GM21360 (cell line): ENCODE measurements around the gene CEP170.
"Not testable (repeated sequence)": the region's sequence is repeated elsewhere in the genome, so short reads cannot be mapped to it uniquely, and the experiment has no call there.

Experiments
- ATAC-seq: cut with Tn5 transposase; IDR thresholded peaks from one replicate; pipeline ENCODE4 v1.9.1; 2021; ENCODE audit warnings: mild to moderate bottlenecking, moderate library complexity; ENCODE audit not compliant: unreplicated experiment

The CEP170 gene

DNA sequence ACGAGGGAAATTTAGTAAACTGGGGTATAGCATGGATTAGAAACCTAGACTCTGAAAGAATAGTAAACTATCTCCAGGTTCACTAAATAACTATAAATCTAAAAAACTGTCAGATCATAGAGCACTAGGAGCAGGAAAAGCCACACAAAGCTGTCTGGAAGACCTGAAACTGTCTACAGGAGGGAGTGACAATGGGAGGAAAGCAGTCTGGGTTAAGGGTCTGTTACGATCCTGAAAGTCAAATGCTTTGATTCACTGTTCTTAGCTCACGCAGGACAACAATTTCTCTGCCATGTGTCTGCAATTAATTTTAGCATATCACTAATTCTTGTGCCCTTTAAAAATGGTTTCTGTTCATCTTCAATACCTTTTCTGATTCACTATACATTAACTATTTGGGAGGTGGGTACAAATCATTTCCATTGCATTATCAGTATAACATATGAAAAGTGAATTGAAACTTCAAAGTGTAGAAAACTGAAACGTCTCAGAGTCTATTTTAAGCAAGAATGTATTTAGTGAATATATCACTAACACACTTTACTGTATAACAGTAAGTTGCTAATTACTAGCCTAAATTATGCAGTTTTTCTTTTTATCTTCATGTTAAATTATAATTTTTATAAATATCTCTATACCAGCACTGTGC lies 18.4 kb downstream of the CEP170 start:
- no peak for ATAC-seq

- no peak for ATAC-seq
Observed at GRCh38 chr1:243234978-243235647, 20.0 kb downstream of the CEP170 start.

GRCh38 chr1:243233908-243234307 lies 21.2 kb downstream of the CEP170 start:
- no peak for ATAC-seq

GRCh38 chr1:243230914-243231313 lies 24.2 kb downstream of the CEP170 start:
- no peak for ATAC-seq

- no peak for ATAC-seq
Observed at GRCh38 chr1:243229526-243229925, 25.6 kb downstream of the CEP170 start.

DNA sequence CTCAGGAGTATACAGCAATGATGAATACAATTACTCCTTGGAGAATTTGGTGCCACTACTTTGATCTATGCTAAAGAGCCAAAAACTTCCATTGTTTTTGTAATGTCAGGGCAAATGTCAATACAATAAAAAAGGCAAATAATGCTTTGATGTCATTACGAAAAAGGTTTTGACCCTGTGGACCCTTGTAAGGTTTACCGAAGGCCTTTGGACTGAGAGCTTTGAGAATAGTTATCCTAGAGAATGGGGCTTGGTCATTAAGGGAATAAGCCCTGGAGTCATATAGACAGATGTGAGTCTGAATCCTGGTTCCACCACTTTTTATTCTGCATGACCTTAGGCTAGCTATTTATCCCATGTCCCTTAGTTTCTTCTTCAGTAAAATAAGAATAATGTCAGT lies 27.5 kb downstream of the CEP170 start:
- no peak for ATAC-seq

GRCh38 chr1:243218059-243218458 lies 37.0 kb downstream of the CEP170 start:
- no peak for ATAC-seq

DNA sequence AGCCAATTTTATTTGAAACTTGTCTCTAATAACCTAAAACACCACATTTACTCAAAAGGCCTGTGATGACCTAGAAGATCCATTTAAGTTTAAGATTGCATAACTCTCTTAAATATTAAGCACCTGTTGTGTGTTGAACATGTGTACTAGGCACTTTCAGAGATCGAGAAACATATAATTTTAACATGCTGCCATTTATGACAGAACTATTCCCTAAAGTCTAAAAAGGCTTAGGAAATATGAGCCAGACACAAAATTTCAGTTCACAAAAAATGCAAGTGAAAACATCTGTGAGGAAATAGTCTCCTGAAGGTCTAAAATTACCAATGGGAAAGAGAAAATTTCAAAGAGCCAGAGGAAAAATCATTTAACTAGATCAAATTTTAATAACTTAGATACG lies 37.7 kb downstream of the CEP170 start:
- ATAC-seq, result no peak

GRCh38 chr1:243216741-243217140 lies 38.3 kb downstream of the CEP170 start:
- no peak for ATAC-seq

- not testable (repeated sequence) for ATAC-seq
Observed at GRCh38 chr1:243215276-243215875, 39.7 kb downstream of the CEP170 start.

DNA sequence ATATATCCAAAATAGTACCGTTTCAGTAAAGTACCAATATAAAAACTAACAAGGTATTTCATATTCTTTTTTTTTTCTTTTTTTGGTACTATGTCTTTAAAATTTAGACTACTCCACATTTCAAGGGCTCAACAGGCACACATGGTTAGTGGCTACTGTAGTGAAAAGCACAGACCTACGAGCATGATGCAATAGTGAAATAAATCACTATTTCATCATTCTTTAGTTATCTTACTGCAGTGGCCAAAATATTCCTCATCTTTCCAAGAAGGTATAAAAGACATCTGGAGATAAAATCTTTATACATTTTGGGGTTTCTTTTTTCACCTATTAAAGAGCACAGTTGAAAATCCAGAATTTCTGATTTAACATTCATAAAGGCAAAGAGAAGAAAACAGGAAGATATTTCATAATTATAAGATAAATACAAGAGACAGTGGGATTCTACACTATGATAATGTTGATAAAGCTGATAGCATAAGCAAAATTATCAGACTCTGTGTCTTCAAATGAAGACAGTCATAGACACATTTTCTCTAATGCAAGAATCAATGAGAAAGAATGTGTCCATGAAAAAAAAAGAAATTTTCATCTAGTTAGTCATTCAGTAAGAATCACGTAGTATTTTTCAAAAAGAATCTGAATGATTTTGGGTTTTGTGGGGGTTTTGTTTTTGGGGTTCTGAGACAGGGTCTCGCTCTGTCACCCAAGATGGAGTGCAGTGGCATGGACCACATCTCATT lies 41.9 kb downstream of the CEP170 start:
- ATAC-seq, result no peak

DNA sequence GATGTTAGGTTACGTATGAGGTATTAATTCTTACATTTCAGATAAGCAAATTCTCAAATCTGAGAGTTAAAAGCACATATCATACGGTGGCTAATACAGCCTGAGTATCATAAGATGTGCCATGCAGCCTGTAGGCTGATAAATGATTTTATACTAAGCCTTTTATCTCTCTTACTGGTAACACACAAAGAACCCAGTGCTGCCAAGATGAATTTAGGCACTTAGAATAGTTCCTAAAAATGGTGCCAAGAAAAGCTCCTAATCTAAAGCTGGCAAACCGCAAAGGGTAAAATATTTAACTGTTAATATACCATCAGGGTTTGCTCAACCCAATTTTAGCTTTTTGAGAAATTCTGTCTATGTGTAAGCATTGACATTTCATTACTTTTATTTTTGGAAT lies 43.1 kb downstream of the CEP170 start:
- ATAC-seq, result not testable (repeated sequence)

- not testable (repeated sequence) for ATAC-seq
Observed at GRCh38 chr1:243205026-243205501, 50.0 kb downstream of the CEP170 start.

DNA sequence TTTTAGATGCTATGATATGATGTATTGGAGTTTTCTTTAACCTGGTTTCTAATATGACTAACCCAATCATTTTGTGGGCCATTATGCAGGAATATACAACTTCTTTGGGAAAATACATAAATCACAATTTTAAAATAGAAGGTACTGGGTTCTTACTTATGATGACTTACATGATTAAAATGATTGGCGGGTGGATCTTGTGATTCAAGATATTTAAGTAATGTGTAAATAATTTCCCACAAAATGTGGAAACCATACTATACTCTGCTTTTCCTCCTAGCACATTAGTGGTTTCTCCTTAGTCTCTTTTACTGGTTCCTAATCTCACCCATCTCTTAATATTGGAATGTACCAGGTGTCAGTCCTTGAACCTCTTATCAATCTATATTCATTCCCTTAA lies 50.7 kb downstream of the CEP170 start:
- ATAC-seq, result not testable (repeated sequence)

- ATAC-seq, result not testable (repeated sequence)
Observed at GRCh38 chr1:243203196-243203595, 51.9 kb downstream of the CEP170 start.

GRCh38 chr1:243201316-243201715 lies 53.8 kb downstream of the CEP170 start:
- ATAC-seq, result not testable (repeated sequence)

- ATAC-seq, result not testable (repeated sequence)
Observed at GRCh38 chr1:243197524-243197923, 57.6 kb downstream of the CEP170 start.

GRCh38 chr1:243193330-243193729 lies 61.8 kb downstream of the CEP170 start:
- not testable (repeated sequence) for ATAC-seq

DNA sequence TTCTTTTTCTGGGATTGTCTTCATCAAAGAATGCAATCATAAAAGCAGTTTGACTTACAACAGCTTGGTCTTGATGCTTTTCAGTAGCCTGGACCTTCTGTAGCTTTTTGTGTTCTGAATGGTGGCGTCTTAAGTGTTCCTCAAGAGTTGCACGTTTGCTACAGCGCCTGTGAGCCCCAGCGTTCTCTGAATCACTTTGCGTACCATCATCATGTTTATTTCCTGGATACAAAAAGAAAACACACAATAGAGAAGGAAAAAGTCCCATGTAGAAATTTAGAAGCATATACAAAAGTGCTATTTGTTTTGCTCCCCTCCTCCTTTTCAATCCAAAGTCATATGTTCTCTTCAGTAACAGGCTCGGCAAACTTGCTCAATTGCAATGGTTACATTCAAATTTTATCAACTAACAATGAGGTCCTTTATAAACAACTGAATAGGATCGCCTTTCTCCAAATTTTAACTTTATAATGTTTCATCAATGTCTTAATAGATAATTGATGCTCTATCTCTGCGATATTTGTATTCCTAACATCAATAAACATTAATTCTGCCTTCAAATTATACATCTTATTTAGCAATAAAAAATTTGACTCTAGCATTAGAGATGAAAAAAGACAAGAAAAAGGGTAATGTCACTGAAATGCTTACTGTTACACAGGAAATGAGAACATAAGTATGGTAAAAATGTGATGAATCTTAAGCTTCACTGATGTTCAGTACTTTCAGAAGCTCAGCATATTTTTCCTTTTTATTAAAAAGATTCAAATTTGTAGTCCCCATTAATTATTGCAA lies 68.7 kb downstream of the CEP170 start:
- ATAC-seq, result not testable (repeated sequence)

DNA sequence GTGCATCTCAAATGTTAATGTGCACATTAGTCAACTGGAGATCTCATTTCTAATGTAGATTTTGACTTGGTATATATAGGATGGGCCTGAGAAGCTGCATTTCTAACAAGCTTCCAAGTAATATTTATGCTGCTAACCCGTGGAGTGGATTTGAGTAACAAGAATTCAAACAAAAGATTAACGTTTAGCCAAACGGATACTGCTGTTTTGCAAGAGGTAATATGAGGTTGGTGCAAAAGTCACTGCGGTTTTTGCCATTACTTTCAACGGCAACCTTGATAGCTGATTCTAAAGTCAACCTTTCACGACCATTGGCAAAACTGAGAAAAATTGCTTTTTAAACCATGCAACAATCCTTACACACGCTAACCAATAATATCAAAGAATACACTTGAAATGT lies 70.3 kb downstream of the CEP170 start:
- ATAC-seq, result not testable (repeated sequence)
